Esophagus squamous epithelium (tissue), 5 donors: ENCODE data around the gene PRR20G. TPM values are rescaled to one million over a fixed set of nuclear protein-coding genes. Genes with fewer than 3 reads are reported as not detected.

Experiments used
- DNase-seq: peaks from one replicate; lab custom pipeline; 2025; lab: John Stamatoyannopoulos, UW
- H3K27ac ChIP-seq, 4 donors: fragments of 200-600 bp; sonication (generic); one replicate each; pipeline ENCODE4 v1.5.1; 2016 to 2019; ENCODE audit warnings: mild to moderate bottlenecking in 1 of 4
- H3K27me3 ChIP-seq, 4 donors: fragments of 200-600 bp; sonication (generic); 1 replicate in 3 of 4; 2 replicates in 1 of 4; pipeline versions ENCODE4 v1.5.1 to v1.6.0; 2017 to 2021; ENCODE audit warnings: antibody characterized with exemption in 1 of 4
- H3K36me3 ChIP-seq, 3 donors: fragments of 200-600 bp; sonication (generic); one replicate each; pipeline ENCODE4 v1.5.1; 2016 to 2019
- H3K4me1 ChIP-seq, 3 donors: fragments of 200-600 bp; sonication (generic); one replicate each; pipeline ENCODE4 v1.5.1; 2017 to 2019
- H3K4me3 ChIP-seq, 4 donors: fragments of 200-600 bp; sonication (generic); 1 replicate in 3 of 4; 2 replicates in 1 of 4; pipeline ENCODE4 v1.5.1; 2016 to 2019; ENCODE audit warnings: mild to moderate bottlenecking in 2 of 4, moderate library complexity in 1 of 4
- H3K9me3 ChIP-seq, 3 donors: fragments of 200-600 bp; sonication (generic); one replicate each; pipeline ENCODE4 v1.5.1; 2016 to 2019
- CTCF ChIP-seq, 6 experiments: fragments of 450-650 bp in 4 of 6; fragments of 200-600 bp in 2 of 6; sonication (generic) in 2 of 6; IDR thresholded peaks; one replicate each; pipeline ENCODE4 v1.5.1; 2016 to 2019; ENCODE audit warnings: antibody characterized with exemption in 6 of 6, mild to moderate bottlenecking in 4 of 6, moderate library complexity in 4 of 6
- POLR2A ChIP-seq, 4 donors: fragments of 450-650 bp; IDR thresholded peaks; one replicate each; pipeline ENCODE4 v1.6.1; 2017; ENCODE audit warnings: antibody characterized with exemption in 4 of 4, mild to moderate bottlenecking in 4 of 4, moderate library complexity in 3 of 4
- WGBS, 2 donors: methylation state at CpG; one replicate each; pipeline ENCODE4 v1.1.5; 2018; 5-methylcytosine and 5-hydroxymethylcytosine counted together
- intact Hi-C: fragments of 100-400 bp; cut with DNase I; formaldehyde crosslinking; loops from one replicate; pipeline ENCODE4 v1.15.0; 2022
- total RNA-seq, 4 donors: library from RNA; depleted of rRNA; stranded (reverse); fragments of >200 nt; gene quantifications; one replicate each; pipeline ENCODE4 v1.1.0, GENCODE V29; 2016
- donor health status: DM: yes; HTN: yes; CAD: no.

PRR20G gene
- total RNA-seq, 4 donors from 2014 or later = not detected

GRCh38 chr3:127254033-127254644 is 33.7 kb downstream of the PRR20G start:
- no peak for DNase-seq
- intact Hi-C loops = no loop called here
- Histone ChIP-seq H3K27ac (no peak overlapping the region), H3K27me3 (peaks cover 0 to 21% (median 0%) of the 10 kb centered on the region in 4 donors), H3K9me3 (no peaks in the 10 kb centered on the region), H3K4me3 (no peak overlapping the region), H3K36me3 (no peaks in the 10 kb centered on the region), H3K4me1 (no peaks in the 10 kb centered on the region)
- TF ChIP-seq POLR2A (IDR thresholded peaks at IDR 0.05) = no peak
- WGBS, 2 donors = 65 to 76% methylated on average over 5 to 6 of the region's 10 CpGs

- Histone ChIP-seq H3K27me3 (peaks cover 0 to 21% (median 0%) of the 10 kb centered on the region in 4 donors), H3K27ac (no peak overlapping the region), H3K4me1 (no peaks in the 10 kb centered on the region), H3K4me3 (no peak overlapping the region), H3K9me3 (no peaks in the 10 kb centered on the region), H3K36me3 (no peaks in the 10 kb centered on the region)
- DNase-seq = no peak
- intact Hi-C loops = no loop called here
- 77 to 81% methylated on average over 7 of the region's 7 CpGs for WGBS, 2 donors
- no peak for TF ChIP-seq POLR2A (IDR thresholded peaks at IDR 0.05)
- no peak for TF ChIP-seq CTCF (IDR thresholded peaks at IDR 0.05)
Observed at GRCh38 chr3:127253491-127253890, 34.4 kb downstream of the PRR20G start.

GRCh38 chr3:127252446-127252845 is 35.4 kb downstream of the PRR20G start:
- no peak for DNase-seq
- H3K4me3 ChIP-seq = no peak overlapping the region
- peaks cover 0 to 21% (median 0%) of the 10 kb centered on the region in 4 donors for H3K27me3 ChIP-seq
- no peak overlapping the region for H3K27ac ChIP-seq
- TF ChIP-seq POLR2A (IDR thresholded peaks at IDR 0.05) = no peak
- no peak for TF ChIP-seq CTCF (IDR thresholded peaks at IDR 0.05)
- H3K9me3 ChIP-seq = peaks cover 0 to 8% (median 0%) of the 10 kb centered on the region in 3 donors
- no peaks in the 10 kb centered on the region for H3K36me3 ChIP-seq
- WGBS, 2 donors = 13 to 43% methylated on average over 1 to 2 of the region's 2 CpGs
- intact Hi-C loops = no loop called here
- no peaks in the 10 kb centered on the region for H3K4me1 ChIP-seq

- peaks cover 0 to 17% (median 5%) of the 10 kb centered on the region in 3 donors for H3K9me3 ChIP-seq
- H3K36me3 ChIP-seq = no peaks in the 10 kb centered on the region
- intact Hi-C loops = no loop called here
- TF ChIP-seq POLR2A (IDR thresholded peaks at IDR 0.05) = no peak
- TF ChIP-seq CTCF (IDR thresholded peaks at IDR 0.05) = no peak
- WGBS, 2 donors = 13 to 17% methylated on average over 1 of the region's 1 CpG
- H3K27me3 ChIP-seq = peaks cover 0 to 21% (median 0%) of the 10 kb centered on the region in 4 donors
- no peak overlapping the region for H3K4me3 ChIP-seq
- no peaks in the 10 kb centered on the region for H3K4me1 ChIP-seq
- DNase-seq = no peak
- no peak overlapping the region for H3K27ac ChIP-seq
Observed at GRCh38 chr3:127250032-127250431, 37.8 kb downstream of the PRR20G start.

GRCh38 chr3:127247292-127247691 is 40.6 kb downstream of the PRR20G start:
- H3K4me1 ChIP-seq = no peaks in the 10 kb centered on the region
- no peak for DNase-seq
- 63 to 84% methylated on average over 1 of the region's 1 CpG for WGBS, 2 donors
- H3K4me3 ChIP-seq = no peak overlapping the region
- no peaks in the 10 kb centered on the region for H3K36me3 ChIP-seq
- H3K27ac ChIP-seq = no peak overlapping the region
- intact Hi-C loops = no loop called here
- TF ChIP-seq CTCF (IDR thresholded peaks at IDR 0.05) (no peak), POLR2A (IDR thresholded peaks at IDR 0.05) (no peak)
- peaks cover 0 to 17% (median 7%) of the 10 kb centered on the region in 3 donors for H3K9me3 ChIP-seq
- peaks cover 0 to 13% (median 1%) of the 10 kb centered on the region in 4 donors for H3K27me3 ChIP-seq
